BJ (cell line): ENCODE data around the gene APOC1. TPM values are rescaled to one million over a fixed set of nuclear protein-coding genes. Genes with fewer than 3 reads are reported as not detected.
"Not testable (repeated sequence)": the region's sequence is repeated elsewhere in the genome, so short reads cannot be mapped to it uniquely, and the experiment has no call there.

Experiments
- CTCF ChIA-PET: fragments of 350-600 bp; formaldehyde crosslinking; extraction: SDS; loops from one replicate; lab custom pipeline; 2021; ENCODE audit warnings: antibody characterized with exemption, inconsistent platforms; lab: Yijun Ruan, JAX
- POLR2A ChIA-PET: fragments of 300-600 bp; sonication (Branson Sonifier 250); formaldehyde crosslinking; extraction: SDS; loops from one replicate; lab custom pipeline; 2021; ENCODE audit warnings: antibody characterized with exemption; lab: Charles Lee
- DNase-seq: peaks from one replicate; pipeline ENCODE4 v3.0.0-alpha.2; 2011; ENCODE audit warnings: low read depth
- H3K27me3 ChIP-seq: 2 replicates; pipeline ENCODE4 v1.6.0; 2011; ENCODE audit warnings: low read length; ENCODE audit not compliant: control insufficient read depth, insufficient read depth
- H3K36me3 ChIP-seq: 2 replicates; pipeline ENCODE4 v1.5.1; 2011; ENCODE audit warnings: low read length; ENCODE audit not compliant: control insufficient read depth, insufficient read depth
- H3K4me3 ChIP-seq: 2 replicates; pipeline ENCODE4 v1.5.1; 2011; ENCODE audit warnings: low read depth, mild to moderate bottlenecking, control low read depth, low read length
- polyA plus RNA-seq: library from polyadenylated mRNA; depleted of rRNA; stranded (reverse); fragments of >200 nt; gene quantifications from 2 replicates; pipeline ENCODE4 v1.2.3, GENCODE V29; 2011
- TF ChIP-seq, protein P1 (sequence below): IDR thresholded peaks from 2 replicates; pipeline ENCODE4 v1.5.1; 2011; ENCODE audit warnings: low read depth, mild to moderate bottlenecking, control low read depth, inconsistent platforms, low read length, moderate library complexity; ENCODE audit not compliant: insufficient read depth

The APOC1 gene
- polyA plus RNA-seq, 1 experiment: 4.9 TPM

DNA sequence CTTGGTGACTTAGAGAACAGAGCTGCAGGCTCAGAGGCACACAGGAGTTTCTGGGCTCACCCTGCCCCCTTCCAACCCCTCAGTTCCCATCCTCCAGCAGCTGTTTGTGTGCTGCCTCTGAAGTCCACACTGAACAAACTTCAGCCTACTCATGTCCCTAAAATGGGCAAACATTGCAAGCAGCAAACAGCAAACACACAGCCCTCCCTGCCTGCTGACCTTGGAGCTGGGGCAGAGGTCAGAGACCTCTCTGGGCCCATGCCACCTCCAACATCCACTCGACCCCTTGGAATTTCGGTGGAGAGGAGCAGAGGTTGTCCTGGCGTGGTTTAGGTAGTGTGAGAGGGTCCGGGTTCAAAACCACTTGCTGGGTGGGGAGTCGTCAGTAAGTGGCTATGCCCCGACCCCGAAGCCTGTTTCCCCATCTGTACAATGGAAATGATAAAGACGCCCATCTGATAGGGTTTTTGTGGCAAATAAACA is 9.9 kb downstream of the APOC1 start:
- CTCF ChIA-PET: interaction anchor here (3.0 kb wide), 1 partner anchor 27 kb away, joined by 15 read pairs; no protein-coding TSS in a partner anchor
- TF ChIP-seq, protein P1, sequence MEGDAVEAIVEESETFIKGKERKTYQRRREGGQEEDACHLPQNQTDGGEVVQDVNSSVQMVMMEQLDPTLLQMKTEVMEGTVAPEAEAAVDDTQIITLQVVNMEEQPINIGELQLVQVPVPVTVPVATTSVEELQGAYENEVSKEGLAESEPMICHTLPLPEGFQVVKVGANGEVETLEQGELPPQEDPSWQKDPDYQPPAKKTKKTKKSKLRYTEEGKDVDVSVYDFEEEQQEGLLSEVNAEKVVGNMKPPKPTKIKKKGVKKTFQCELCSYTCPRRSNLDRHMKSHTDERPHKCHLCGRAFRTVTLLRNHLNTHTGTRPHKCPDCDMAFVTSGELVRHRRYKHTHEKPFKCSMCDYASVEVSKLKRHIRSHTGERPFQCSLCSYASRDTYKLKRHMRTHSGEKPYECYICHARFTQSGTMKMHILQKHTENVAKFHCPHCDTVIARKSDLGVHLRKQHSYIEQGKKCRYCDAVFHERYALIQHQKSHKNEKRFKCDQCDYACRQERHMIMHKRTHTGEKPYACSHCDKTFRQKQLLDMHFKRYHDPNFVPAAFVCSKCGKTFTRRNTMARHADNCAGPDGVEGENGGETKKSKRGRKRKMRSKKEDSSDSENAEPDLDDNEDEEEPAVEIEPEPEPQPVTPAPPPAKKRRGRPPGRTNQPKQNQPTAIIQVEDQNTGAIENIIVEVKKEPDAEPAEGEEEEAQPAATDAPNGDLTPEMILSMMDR: no peak
- POLR2A ChIA-PET: no interaction called here
- DNase-seq: no peak
- Histone ChIP-seq H3K4me3 (no peak overlapping the region), H3K27me3 (no peaks in the 10 kb centered on the region; the same call in 1 of the 2 replicates), H3K36me3 (no peaks in the 10 kb centered on the region)

DNA sequence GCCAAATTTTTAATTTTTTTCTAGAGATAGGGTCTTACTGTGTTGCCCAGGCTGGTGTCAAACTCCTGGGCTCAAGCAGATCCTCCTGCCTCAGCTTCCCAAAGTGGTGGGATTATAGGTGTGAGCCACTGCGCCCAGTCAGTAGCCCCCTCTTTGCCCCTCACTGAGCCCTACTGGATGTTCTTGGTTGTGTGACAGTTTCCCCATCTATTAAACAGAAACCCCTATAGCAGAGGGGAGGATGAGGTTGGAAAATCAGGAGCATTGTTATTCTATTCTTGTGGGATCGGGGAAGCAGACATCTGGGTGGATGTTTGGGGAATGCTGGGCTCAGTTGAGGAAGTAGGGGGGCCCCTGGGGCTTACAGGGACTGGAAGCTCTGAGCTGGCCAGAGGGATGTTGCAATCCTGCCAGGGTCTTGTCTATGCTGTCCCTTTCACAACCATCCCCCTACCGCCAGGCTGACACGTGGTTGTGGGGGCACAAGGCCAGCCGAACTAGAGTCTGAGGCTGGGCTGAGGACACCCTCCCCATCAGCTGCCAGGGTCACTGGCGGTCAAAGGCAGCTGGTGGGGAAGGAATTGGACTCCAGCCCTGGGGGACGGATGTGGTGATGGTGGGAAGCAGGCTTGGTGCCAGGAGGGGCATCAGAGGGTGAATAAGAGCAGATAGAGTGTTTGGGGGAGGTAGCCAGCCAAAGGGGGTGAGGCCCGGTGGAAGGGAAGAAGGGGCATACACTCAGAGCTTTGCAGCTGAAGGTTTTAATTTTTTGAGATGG is 10.9 kb downstream of the APOC1 start:
- Histone ChIP-seq H3K36me3 (no peaks in the 10 kb centered on the region), H3K27me3 (no peaks in the 10 kb centered on the region; the same call in 1 of the 2 replicates), H3K4me3 (no peak overlapping the region)
- CTCF ChIA-PET: interaction anchor here (1.0 to 3.0 kb wide), 5 partner anchors 10 to 26 kb away, joined by 3 to 15 read pairs (median 4); no protein-coding TSS in a partner anchor
- no peak for DNase-seq
- POLR2A ChIA-PET: no interaction called here
- TF ChIP-seq, protein P1: no peak

DNA sequence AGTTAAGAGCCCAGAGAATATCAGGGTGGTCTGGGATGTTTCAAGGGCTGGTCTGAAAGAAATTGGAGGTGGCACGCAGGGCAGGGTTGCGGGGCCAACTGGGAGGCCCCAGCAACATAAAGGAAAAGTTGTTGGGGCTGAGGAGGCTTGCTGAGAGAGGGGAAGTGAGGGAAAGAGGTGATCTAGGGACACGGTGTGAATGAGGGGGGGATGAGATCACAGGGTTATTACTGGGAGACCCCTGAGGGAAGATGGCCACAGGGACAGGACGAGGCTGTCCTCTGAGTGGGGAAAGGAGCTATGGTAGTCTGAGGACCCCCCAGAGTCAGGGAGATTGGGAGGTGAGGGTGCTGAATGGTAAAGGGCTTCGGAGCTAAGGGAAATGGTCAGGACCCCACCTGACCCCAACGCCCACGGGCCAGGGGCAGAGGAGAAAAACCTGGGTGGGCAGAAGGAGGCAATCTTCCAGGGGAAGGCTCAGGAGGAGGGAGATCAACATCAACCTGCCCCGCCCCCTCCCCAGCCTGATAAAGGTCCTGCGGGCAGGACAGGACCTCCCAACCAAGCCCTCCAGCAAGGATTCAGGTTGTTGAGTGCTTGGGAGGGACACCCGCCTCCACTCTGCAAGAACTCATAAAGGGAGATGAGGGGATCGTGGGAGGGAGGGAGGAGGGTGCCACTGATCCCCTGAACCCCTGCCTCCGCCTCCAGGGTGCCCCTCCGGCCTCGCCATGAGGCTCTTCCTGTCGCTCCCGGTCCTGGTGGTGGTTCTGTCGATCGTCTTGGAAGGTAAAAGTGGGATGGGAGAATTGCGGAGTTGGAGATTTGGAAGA is 12.1 kb downstream of the APOC1 start:
- CTCF ChIA-PET: interaction anchor here (1.1 to 3.0 kb wide), 4 partner anchors 11 to 25 kb away, joined by 3 to 15 read pairs (median 4); no protein-coding TSS in a partner anchor
- DNase-seq, POLR2A ChIA-PET, H3K4me3 ChIP-seq, H3K27me3 ChIP-seq, H3K36me3 ChIP-seq: not testable (repeated sequence)

DNA sequence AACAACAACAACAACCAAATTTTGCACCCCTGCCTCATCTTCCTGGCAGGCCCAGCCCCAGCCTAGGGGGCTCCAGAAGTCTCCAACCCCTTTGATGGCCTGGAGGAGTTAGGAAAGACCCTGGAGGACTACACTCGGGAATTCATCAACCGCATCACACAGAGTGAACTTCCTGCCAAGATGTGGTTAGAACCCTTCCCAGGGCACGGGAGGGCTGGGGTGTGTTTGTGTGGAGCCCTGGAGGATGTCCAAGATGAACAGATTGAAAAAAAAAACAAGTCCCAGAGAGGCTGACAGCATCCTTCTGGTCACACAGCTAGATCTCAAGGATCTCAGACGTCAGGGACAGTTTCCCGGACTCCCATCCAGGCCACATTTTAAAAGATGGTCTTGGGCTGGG is 13.3 kb downstream of the APOC1 start:
- DNase-seq: no peak
- TF ChIP-seq, protein P1: no peak
- no peak overlapping the region for H3K4me3 ChIP-seq
- ChIA-PET CTCF (no interaction called here), POLR2A (no interaction called here)
- H3K27me3 ChIP-seq: no peaks in the 10 kb centered on the region; the same call in 1 of the 2 replicates
- no peaks in the 10 kb centered on the region for H3K36me3 ChIP-seq

DNA sequence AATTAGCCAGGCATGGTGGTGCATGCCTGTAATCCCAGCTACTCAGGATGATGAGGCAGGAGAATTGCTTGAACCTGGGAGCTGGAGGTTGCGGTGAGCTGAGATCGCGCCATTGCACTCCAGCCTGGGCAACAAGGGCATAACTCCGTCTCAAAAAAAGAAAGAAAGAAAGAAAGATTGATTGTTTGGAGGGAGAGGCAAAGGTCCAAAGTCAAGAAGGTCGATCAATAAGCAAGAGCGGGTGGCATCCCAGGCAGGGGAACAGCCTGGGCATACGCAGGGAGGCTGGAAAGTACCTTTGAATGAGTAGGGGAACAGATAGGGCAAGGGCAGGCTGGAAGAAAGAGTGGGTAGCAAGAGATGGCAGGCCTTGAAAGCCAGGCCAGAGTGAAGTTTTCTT is 15.7 kb downstream of the APOC1 start:
- no peaks in the 10 kb centered on the region for H3K36me3 ChIP-seq
- no peak for DNase-seq
- CTCF ChIA-PET: interaction anchor here (1.5 kb wide), 1 partner anchor 23 kb away, joined by 4 read pairs; no protein-coding TSS in a partner anchor
- no peak overlapping the region for H3K4me3 ChIP-seq
- no peaks in the 10 kb centered on the region; the same call in 1 of the 2 replicates for H3K27me3 ChIP-seq
- POLR2A ChIA-PET: no interaction called here
- TF ChIP-seq, protein P1: no peak
